ENCODE results near the gene RARA.

DNA sequence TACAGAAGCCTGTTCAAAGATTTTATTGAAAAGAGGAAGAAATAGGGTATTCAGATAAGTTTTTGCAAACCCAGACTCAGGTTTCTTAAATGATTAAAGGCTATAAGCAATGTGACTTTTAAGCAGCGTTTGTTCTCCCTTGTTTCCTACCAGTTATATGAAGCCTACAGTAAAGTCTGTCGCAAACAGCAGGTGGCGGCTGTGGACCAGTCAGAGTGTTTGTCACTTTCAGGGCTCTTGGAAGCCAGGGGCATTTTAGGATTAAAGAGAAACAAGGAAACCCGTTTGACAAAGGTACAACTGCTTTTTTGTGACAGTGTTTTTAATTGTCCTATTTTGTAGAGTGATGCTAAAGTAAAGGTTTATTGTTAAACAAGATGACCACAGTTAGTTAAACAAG lies 7.7 kb upstream of the RARA start:
- TF ChIP-seq, protein P1, sequence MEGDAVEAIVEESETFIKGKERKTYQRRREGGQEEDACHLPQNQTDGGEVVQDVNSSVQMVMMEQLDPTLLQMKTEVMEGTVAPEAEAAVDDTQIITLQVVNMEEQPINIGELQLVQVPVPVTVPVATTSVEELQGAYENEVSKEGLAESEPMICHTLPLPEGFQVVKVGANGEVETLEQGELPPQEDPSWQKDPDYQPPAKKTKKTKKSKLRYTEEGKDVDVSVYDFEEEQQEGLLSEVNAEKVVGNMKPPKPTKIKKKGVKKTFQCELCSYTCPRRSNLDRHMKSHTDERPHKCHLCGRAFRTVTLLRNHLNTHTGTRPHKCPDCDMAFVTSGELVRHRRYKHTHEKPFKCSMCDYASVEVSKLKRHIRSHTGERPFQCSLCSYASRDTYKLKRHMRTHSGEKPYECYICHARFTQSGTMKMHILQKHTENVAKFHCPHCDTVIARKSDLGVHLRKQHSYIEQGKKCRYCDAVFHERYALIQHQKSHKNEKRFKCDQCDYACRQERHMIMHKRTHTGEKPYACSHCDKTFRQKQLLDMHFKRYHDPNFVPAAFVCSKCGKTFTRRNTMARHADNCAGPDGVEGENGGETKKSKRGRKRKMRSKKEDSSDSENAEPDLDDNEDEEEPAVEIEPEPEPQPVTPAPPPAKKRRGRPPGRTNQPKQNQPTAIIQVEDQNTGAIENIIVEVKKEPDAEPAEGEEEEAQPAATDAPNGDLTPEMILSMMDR (conservative IDR thresholded peaks at IDR 0.05): peak; percentile 27
- no peak for TF ChIP-seq ZFX (IDR thresholded peaks at IDR 0.05)
